H9 (cell line): Measurements from ENCODE around the gene MMEL1. TPM values are rescaled to one million over a fixed set of nuclear protein-coding genes. Genes with fewer than 3 reads are reported as not detected.

Experiments
- DNase-seq: peaks from one replicate; pipeline ENCODE4 v3.0.0-alpha.2; 2017
- H2AFZ ChIP-seq: one replicate; pipeline ENCODE4 v1.6.1; 2013; ENCODE audit warnings: mild to moderate bottlenecking, low read length, control low read depth, moderate library complexity
- H2AK5ac ChIP-seq: 2 replicates; pipeline ENCODE4 v1.6.1; 2013; ENCODE audit warnings: low read length, control low read depth, mixed read lengths; ENCODE audit not compliant: insufficient read length
- H2BK120ac ChIP-seq: one replicate; pipeline ENCODE4 v1.6.1; 2013; ENCODE audit warnings: low read depth, mild to moderate bottlenecking, low read length, control low read depth, inconsistent platforms; ENCODE audit not compliant: poor library complexity, severe bottlenecking
- H2BK12ac ChIP-seq: 2 replicates; pipeline ENCODE4 v1.6.1; 2013; ENCODE audit warnings: low read length, control low read depth, mixed read lengths, low read depth; ENCODE audit not compliant: insufficient read length
- H2BK15ac ChIP-seq: 2 replicates; pipeline ENCODE4 v1.6.1; 2013; ENCODE audit warnings: low read depth, low read length, control low read depth
- H2BK20ac ChIP-seq: one replicate; pipeline ENCODE4 v1.6.1; 2013; ENCODE audit warnings: low read depth, mild to moderate bottlenecking, low read length, control low read depth, inconsistent platforms; ENCODE audit not compliant: poor library complexity, severe bottlenecking
- H2BK5ac ChIP-seq: 2 replicates; pipeline ENCODE4 v1.6.1; 2013; ENCODE audit warnings: low read length, control low read depth, mixed read lengths; ENCODE audit not compliant: insufficient read length
- H3K14ac ChIP-seq: 2 replicates; pipeline ENCODE4 v1.6.1; 2013; ENCODE audit warnings: low read length, control low read depth; ENCODE audit not compliant: insufficient read depth
- H3K18ac ChIP-seq: 2 replicates; pipeline ENCODE4 v1.6.1; 2013; ENCODE audit warnings: low read depth, mild to moderate bottlenecking, mixed read lengths, low read length, control low read depth; ENCODE audit not compliant: insufficient read length
- H3K23ac ChIP-seq: 2 replicates; pipeline ENCODE4 v1.6.1; 2013; ENCODE audit warnings: low read length, control low read depth, mixed read lengths, low read depth; ENCODE audit not compliant: insufficient read length
- H3K23me2 ChIP-seq: 2 replicates; pipeline ENCODE4 v1.6.1; 2013; ENCODE audit warnings: low read depth, mild to moderate bottlenecking, mixed read lengths, low read length, control low read depth; ENCODE audit not compliant: insufficient read length, poor library complexity, severe bottlenecking
- H3K27ac ChIP-seq: 2 replicates; pipeline ENCODE4 v1.5.1; 2013; ENCODE audit warnings: low read length, control low read depth, mixed read lengths, low read depth; ENCODE audit not compliant: insufficient read length
- H3K27me3 ChIP-seq: 2 replicates; pipeline ENCODE4 v1.6.1; 2013; ENCODE audit warnings: low read length, control low read depth, inconsistent platforms; ENCODE audit not compliant: insufficient read depth
- H3K4ac ChIP-seq: 2 replicates; pipeline ENCODE4 v1.6.1; 2013; ENCODE audit warnings: low read depth, mild to moderate bottlenecking, control low read depth, inconsistent platforms, low read length, moderate library complexity
- H3K4me1 ChIP-seq: 2 replicates; pipeline ENCODE4 v1.6.1; 2013; ENCODE audit warnings: low read length, control low read depth, inconsistent platforms; ENCODE audit not compliant: insufficient read depth
- H3K4me2 ChIP-seq: 2 replicates; pipeline ENCODE4 v1.6.1; 2013; ENCODE audit warnings: low read length, control low read depth, mixed read lengths; ENCODE audit not compliant: insufficient read length, insufficient read depth
- H3K56ac ChIP-seq: 2 replicates; pipeline ENCODE4 v1.6.1; 2013; ENCODE audit warnings: low read depth, mild to moderate bottlenecking, mixed read lengths, low read length, control low read depth; ENCODE audit not compliant: insufficient read length
- H3K79me1 ChIP-seq: 2 replicates; pipeline ENCODE4 v1.6.1; 2013; ENCODE audit warnings: low read depth, mild to moderate bottlenecking, moderate library complexity, low read length, control low read depth, inconsistent platforms; ENCODE audit not compliant: insufficient read depth, poor library complexity, severe bottlenecking
- H3K79me2 ChIP-seq: 2 replicates; pipeline ENCODE4 v1.6.1; 2013; ENCODE audit warnings: low read length, control low read depth, inconsistent platforms; ENCODE audit not compliant: insufficient read depth
- H3K9ac ChIP-seq: 2 replicates; pipeline ENCODE4 v1.6.1; 2013; ENCODE audit warnings: low read length, control low read depth, mixed read lengths; ENCODE audit not compliant: insufficient read length; ENCODE audit errors: extremely low read depth
- H3K9me3 ChIP-seq: one replicate; pipeline ENCODE4 v1.6.1; 2013; ENCODE audit warnings: low read depth, low read length, inconsistent platforms; ENCODE audit not compliant: control insufficient read depth
- H3T11ph ChIP-seq: one replicate; pipeline ENCODE4 v1.6.1; 2013; ENCODE audit warnings: mild to moderate bottlenecking, low read length, control low read depth, inconsistent platforms
- H4K20me1 ChIP-seq: one replicate; pipeline ENCODE4 v1.6.1; 2013; ENCODE audit not compliant: control insufficient read depth, insufficient read length, insufficient read depth
- H4K5ac ChIP-seq: 2 replicates; pipeline ENCODE4 v1.6.1; 2013; ENCODE audit warnings: low read depth, mild to moderate bottlenecking, mixed read lengths, low read length, control low read depth; ENCODE audit not compliant: insufficient read length
- H4K8ac ChIP-seq: replicated peaks from 2 replicates; pipeline ENCODE4 v1.6.1; 2013; ENCODE audit warnings: low read length, control low read depth, mixed read lengths, low read depth; ENCODE audit not compliant: insufficient read length
- H4K91ac ChIP-seq: 2 replicates; pipeline ENCODE4 v1.6.1; 2013; ENCODE audit warnings: low read depth, mild to moderate bottlenecking, moderate library complexity, mixed read lengths, low read length, control low read depth; ENCODE audit not compliant: insufficient read length
- H3K27ac Mint-ChIP-seq, 3 experiments: 2 replicates in 2 of 3; 3 replicates in 1 of 3; pipeline ENCODE4 v1.8.0; 2020 to 2021; ENCODE audit warnings: mixed read lengths in 3 of 3, mild to moderate bottlenecking in 1 of 3, moderate library complexity in 1 of 3
- H3K27me3 Mint-ChIP-seq: 2 replicates; pipeline ENCODE4 v1.8.0; 2021; ENCODE audit warnings: low read depth, mild to moderate bottlenecking, moderate library complexity, mixed read lengths
- H3K36me3 Mint-ChIP-seq, 3 experiments: 2 replicates in 2 of 3; 3 replicates in 1 of 3; pipeline ENCODE4 v1.8.0; 2020 to 2021; ENCODE audit warnings: low read depth in 3 of 3, mixed read lengths in 3 of 3; ENCODE audit not compliant: insufficient read depth in 1 of 3
- H3K4me1 Mint-ChIP-seq, 2 experiments: 2 replicates each; pipeline ENCODE4 v1.8.0; 2020; ENCODE audit warnings: mixed read lengths in 2 of 2
- H3K4me3 Mint-ChIP-seq, 2 experiments: 2 replicates in 1 of 2; 3 replicates in 1 of 2; pipeline ENCODE4 v1.8.0; 2020 to 2021; ENCODE audit warnings: mild to moderate bottlenecking in 2 of 2, mixed read lengths in 2 of 2, moderate library complexity in 1 of 2
- H3K9me3 Mint-ChIP-seq, 2 experiments: 2 replicates in 1 of 2; 3 replicates in 1 of 2; pipeline ENCODE4 v1.8.0; 2020; ENCODE audit warnings: mild to moderate bottlenecking in 2 of 2, mixed read lengths in 2 of 2, moderate library complexity in 1 of 2
- CTCF ChIP-seq: fragments of 200-600 bp; sonication (generic); conservative IDR thresholded peaks from 3 replicates; pipeline ENCODE4 v1.8.0; 2021; ENCODE audit warnings: antibody characterized with exemption, mild to moderate bottlenecking
- WGBS: extraction: QIAGEN DNeasy Blood & Tissue Kit; methylation state at CpG from one replicate; pipeline ENCODE4 v1.1.7; 2013; ENCODE audit warnings: missing lambda C conversion rate, low lambda C conversion rate, mixed read lengths; ENCODE audit not compliant: insufficient read length; ENCODE audit errors: extremely low coverage; 5-methylcytosine and 5-hydroxymethylcytosine counted together
- total RNA-seq: library from RNA; stranded (reverse); gene quantifications from 2 replicates; pipeline ENCODE4 v1.2.1, GENCODE V29; 2021

Gene MMEL1
- total RNA-seq, 1 experiment from 2014 or later, result 0.42 TPM

GRCh38 chr1:2541619-2542245 lies 91.1 kb downstream of the MMEL1 start:
- no peak for TF ChIP-seq CTCF
- no peak overlapping the region for H2BK120ac ChIP-seq
- H3T11ph ChIP-seq, result no peak overlapping the region
- no peaks in the 10 kb centered on the region for H3K9me3 ChIP-seq
- H3K27me3 ChIP-seq, result no peaks in the 10 kb centered on the region; the same call in 1 of the 2 replicates
- no peaks in the 10 kb centered on the region for H3K36me3 Mint-ChIP-seq
- no peak overlapping the region for H3K14ac ChIP-seq
- no peak overlapping the region for H4K8ac ChIP-seq
- H2AK5ac ChIP-seq, result no peak overlapping the region
- no peak overlapping the region for H2BK20ac ChIP-seq
- no peak overlapping the region for H2AFZ ChIP-seq
- peaks cover 48% of the 10 kb centered on the region for H3K27me3 Mint-ChIP-seq
- H3K27ac ChIP-seq, result no peak overlapping the region
- no peak overlapping the region for H4K5ac ChIP-seq
- no peaks in the 10 kb centered on the region for H3K4me1 ChIP-seq
- H3K27ac Mint-ChIP-seq, result no peak overlapping the region
- peaks cover 0 to 2% of the 10 kb centered on the region in 2 experiments; a peak in 2 of 5 replicates for H3K9me3 Mint-ChIP-seq
- H2BK12ac ChIP-seq, result no peak overlapping the region
- H3K4me2 ChIP-seq, result no peak overlapping the region
- H3K9ac ChIP-seq, result no peak overlapping the region
- peak overlapping the region in 1 of 2 experiments; percentile 14; a peak in 1 of 5 replicates for H3K4me3 Mint-ChIP-seq
- H4K20me1 ChIP-seq, result no peaks in the 10 kb centered on the region
- no peak for DNase-seq
- H3K23me2 ChIP-seq, result peaks cover 5% of the 10 kb centered on the region
- H3K79me2 ChIP-seq, result no peaks in the 10 kb centered on the region
- no peak overlapping the region for H4K91ac ChIP-seq
- no peaks in the 10 kb centered on the region for H3K79me1 ChIP-seq
- no peak overlapping the region for H2BK5ac ChIP-seq
- peaks cover 3 to 20% of the 10 kb centered on the region in 2 experiments; a peak in 2 of 4 replicates for H3K4me1 Mint-ChIP-seq
- no peak overlapping the region for H3K56ac ChIP-seq
- H3K23ac ChIP-seq, result no peak overlapping the region
- H3K18ac ChIP-seq, result no peak overlapping the region
- no peak overlapping the region for H3K4ac ChIP-seq
- no peak overlapping the region for H2BK15ac ChIP-seq
- no CpG with 5 or more reads among the region's 25 CpGs for WGBS
